Esophagus squamous epithelium (tissue), 5 donors: ENCODE results near the gene MYD88. TPM values are rescaled to one million over a fixed set of nuclear protein-coding genes. Genes with fewer than 3 reads are reported as not detected.

Experiments used
- DNase-seq: peaks from one replicate; lab custom pipeline; 2025; lab: John Stamatoyannopoulos, UW
- H3K27ac ChIP-seq, 4 donors: fragments of 200-600 bp; sonication (generic); one replicate each; pipeline ENCODE4 v1.5.1; 2016 to 2019; ENCODE audit warnings: mild to moderate bottlenecking in 1 of 4
- H3K27me3 ChIP-seq, 4 donors: fragments of 200-600 bp; sonication (generic); 1 replicate in 3 of 4; 2 replicates in 1 of 4; pipeline versions ENCODE4 v1.5.1 to v1.6.0; 2017 to 2021; ENCODE audit warnings: antibody characterized with exemption in 1 of 4
- H3K36me3 ChIP-seq, 3 donors: fragments of 200-600 bp; sonication (generic); one replicate each; pipeline ENCODE4 v1.5.1; 2016 to 2019
- H3K4me1 ChIP-seq, 3 donors: fragments of 200-600 bp; sonication (generic); one replicate each; pipeline ENCODE4 v1.5.1; 2017 to 2019
- H3K4me3 ChIP-seq, 4 donors: fragments of 200-600 bp; sonication (generic); 1 replicate in 3 of 4; 2 replicates in 1 of 4; pipeline ENCODE4 v1.5.1; 2016 to 2019; ENCODE audit warnings: mild to moderate bottlenecking in 2 of 4, moderate library complexity in 1 of 4
- H3K9me3 ChIP-seq, 3 donors: fragments of 200-600 bp; sonication (generic); one replicate each; pipeline ENCODE4 v1.5.1; 2016 to 2019
- POLR2A ChIP-seq, 4 donors: fragments of 450-650 bp; IDR thresholded peaks; one replicate each; pipeline ENCODE4 v1.6.1; 2017; ENCODE audit warnings: antibody characterized with exemption in 4 of 4, mild to moderate bottlenecking in 4 of 4, moderate library complexity in 3 of 4
- WGBS, 2 donors: methylation state at CpG; one replicate each; pipeline ENCODE4 v1.1.5; 2018; 5-methylcytosine and 5-hydroxymethylcytosine counted together
- intact Hi-C: fragments of 100-400 bp; cut with DNase I; formaldehyde crosslinking; loops from one replicate; pipeline ENCODE4 v1.15.0; 2022
- total RNA-seq, 4 donors: library from RNA; depleted of rRNA; stranded (reverse); fragments of >200 nt; gene quantifications; one replicate each; pipeline ENCODE4 v1.1.0, GENCODE V29; 2016
- TF ChIP-seq, protein P1 (sequence below), 6 experiments: fragments of 450-650 bp in 4 of 6; fragments of 200-600 bp in 2 of 6; sonication (generic) in 2 of 6; IDR thresholded peaks; one replicate each; pipeline ENCODE4 v1.5.1; 2016 to 2019; ENCODE audit warnings: antibody characterized with exemption in 6 of 6, mild to moderate bottlenecking in 4 of 6, moderate library complexity in 4 of 6
- donor health status: DM: yes; HTN: yes; CAD: no.

The MYD88 gene
- total RNA-seq, 4 donors from 2014 or later: 42.5 to 77.1 (median 60.2) TPM

DNA sequence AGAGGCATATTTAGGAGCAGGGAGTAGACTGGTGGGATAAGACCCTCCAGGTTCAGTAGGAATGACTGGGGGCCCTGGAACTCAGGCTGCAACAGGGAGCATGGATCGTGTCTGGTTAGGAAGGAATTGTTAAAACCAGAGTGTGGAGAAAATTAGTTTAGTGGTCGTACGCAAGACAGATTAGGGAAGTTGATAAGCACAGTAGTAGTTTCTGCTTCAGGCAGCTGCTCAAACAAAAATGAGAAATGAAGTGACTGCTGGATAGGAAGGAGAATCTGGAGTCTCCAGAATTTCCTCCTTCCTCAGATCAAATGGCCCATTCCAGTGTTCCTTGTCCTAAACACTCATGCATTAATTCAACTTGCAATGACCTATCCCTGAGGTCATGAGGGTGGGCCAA lies 11.2 kb downstream of the MYD88 start:
- no peak overlapping the region for H3K4me3 ChIP-seq
- DNase-seq: no peak
- WGBS, 2 donors: 58 to 77% methylated on average over 3 of the region's 3 CpGs
- intact Hi-C loops: no loop called here
- peaks cover 0 to 3% (median 0%) of the 10 kb centered on the region in 3 donors for H3K9me3 ChIP-seq
- no peak for TF ChIP-seq POLR2A (IDR thresholded peaks at IDR 0.05)
- TF ChIP-seq, protein P1, sequence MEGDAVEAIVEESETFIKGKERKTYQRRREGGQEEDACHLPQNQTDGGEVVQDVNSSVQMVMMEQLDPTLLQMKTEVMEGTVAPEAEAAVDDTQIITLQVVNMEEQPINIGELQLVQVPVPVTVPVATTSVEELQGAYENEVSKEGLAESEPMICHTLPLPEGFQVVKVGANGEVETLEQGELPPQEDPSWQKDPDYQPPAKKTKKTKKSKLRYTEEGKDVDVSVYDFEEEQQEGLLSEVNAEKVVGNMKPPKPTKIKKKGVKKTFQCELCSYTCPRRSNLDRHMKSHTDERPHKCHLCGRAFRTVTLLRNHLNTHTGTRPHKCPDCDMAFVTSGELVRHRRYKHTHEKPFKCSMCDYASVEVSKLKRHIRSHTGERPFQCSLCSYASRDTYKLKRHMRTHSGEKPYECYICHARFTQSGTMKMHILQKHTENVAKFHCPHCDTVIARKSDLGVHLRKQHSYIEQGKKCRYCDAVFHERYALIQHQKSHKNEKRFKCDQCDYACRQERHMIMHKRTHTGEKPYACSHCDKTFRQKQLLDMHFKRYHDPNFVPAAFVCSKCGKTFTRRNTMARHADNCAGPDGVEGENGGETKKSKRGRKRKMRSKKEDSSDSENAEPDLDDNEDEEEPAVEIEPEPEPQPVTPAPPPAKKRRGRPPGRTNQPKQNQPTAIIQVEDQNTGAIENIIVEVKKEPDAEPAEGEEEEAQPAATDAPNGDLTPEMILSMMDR (IDR thresholded peaks at IDR 0.05): no peak
- peaks cover 4 to 53% (median 4%) of the 10 kb centered on the region in 3 donors for H3K4me1 ChIP-seq
- H3K36me3 ChIP-seq: no peaks in the 10 kb centered on the region
- peak overlapping the region in 2 of 4 donors; percentile 25 to 31 for H3K27ac ChIP-seq
- no peaks in the 10 kb centered on the region for H3K27me3 ChIP-seq

DNA sequence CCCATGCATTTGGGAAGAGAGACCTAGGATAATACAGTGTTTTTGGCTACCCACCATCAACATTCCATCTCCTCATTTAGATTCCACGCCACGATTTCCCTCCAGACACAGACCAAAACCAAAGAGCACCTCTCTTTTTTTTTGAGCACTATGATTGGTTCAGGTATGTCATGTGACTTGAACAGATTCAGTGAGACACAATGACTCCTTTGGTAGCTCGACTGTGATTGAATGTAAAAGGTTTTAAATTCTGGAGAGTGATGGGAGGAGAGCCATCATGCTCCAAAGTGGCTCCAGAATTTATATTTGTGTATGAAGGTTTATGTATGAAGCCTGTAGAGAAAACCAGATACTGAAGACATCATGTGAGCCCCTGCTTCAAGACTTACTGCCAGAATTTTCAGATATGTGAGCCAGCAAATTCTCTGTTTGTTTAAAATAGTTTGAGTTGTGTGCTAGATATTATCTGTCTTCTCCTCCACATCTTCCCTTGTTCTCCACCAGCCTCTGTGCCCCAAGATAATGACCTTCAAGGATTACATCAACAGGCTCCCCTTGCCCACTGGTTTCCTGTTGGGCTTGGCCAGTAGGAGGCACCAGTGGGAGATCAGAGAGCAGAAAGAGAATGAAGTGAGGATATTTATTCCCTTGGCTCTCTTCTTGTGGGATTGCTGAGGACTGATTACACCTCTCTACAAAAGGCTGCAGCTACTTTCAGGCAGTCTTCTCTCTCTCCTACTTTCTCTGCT lies 12.5 kb downstream of the MYD88 start:
- intact Hi-C loops: no loop called here
- H3K9me3 ChIP-seq: peaks cover 0 to 2% (median 0%) of the 10 kb centered on the region in 3 donors
- H3K36me3 ChIP-seq: no peaks in the 10 kb centered on the region
- peak overlapping the region; percentile 53 to 89 (median 76) for H3K27ac ChIP-seq
- TF ChIP-seq, protein P1 (IDR thresholded peaks at IDR 0.05): peak in 1 of 6 experiments; percentile 37
- no peak for TF ChIP-seq POLR2A (IDR thresholded peaks at IDR 0.05)
- peaks cover 4 to 61% (median 4%) of the 10 kb centered on the region in 3 donors for H3K4me1 ChIP-seq
- H3K27me3 ChIP-seq: no peaks in the 10 kb centered on the region
- DNase-seq: no peak
- H3K4me3 ChIP-seq: no peak overlapping the region
- WGBS, 2 donors: 83% methylated on average over 3 of the region's 3 CpGs

DNA sequence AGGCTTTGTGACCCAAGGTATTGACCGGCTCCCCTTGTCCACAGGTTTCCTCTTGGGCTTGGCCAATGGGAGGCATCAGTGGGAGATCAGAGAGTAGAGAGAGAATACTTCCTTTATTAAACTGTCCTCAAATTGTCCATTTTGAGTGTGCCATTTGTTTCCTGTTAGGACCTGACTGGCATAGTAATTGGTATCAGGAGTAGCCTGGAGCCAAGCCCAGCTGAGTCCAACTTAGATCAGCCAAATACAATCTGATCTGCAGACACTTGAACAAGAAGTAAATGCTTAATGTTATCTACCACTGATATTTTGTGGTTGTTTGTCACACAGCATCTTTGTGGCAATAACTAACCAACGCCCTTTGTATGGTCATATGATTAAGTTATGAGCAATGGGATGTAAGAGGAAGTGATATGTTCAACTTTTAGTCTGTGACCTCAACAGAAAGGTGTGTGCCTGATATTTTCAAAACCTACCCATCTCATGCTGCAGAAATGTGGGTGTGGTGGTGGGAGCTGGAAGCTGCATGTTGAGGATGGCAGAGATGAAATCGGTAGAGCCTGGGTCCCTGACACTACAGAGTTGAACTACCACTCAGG lies 13.3 kb downstream of the MYD88 start:
- Histone ChIP-seq H3K27ac (peak overlapping the region; percentile 53 to 89 (median 76)), H3K9me3 (no peaks in the 10 kb centered on the region), H3K4me1 (peaks cover 4 to 61% (median 4%) of the 10 kb centered on the region in 3 donors), H3K36me3 (no peaks in the 10 kb centered on the region), H3K4me3 (no peak overlapping the region), H3K27me3 (no peaks in the 10 kb centered on the region)
- 46 to 71% methylated on average over 3 of the region's 3 CpGs for WGBS, 2 donors
- TF ChIP-seq POLR2A (IDR thresholded peaks at IDR 0.05): no peak
- TF ChIP-seq, protein P1 (IDR thresholded peaks at IDR 0.05): no peak
- no peak for DNase-seq
- intact Hi-C loops: no loop called here

DNA sequence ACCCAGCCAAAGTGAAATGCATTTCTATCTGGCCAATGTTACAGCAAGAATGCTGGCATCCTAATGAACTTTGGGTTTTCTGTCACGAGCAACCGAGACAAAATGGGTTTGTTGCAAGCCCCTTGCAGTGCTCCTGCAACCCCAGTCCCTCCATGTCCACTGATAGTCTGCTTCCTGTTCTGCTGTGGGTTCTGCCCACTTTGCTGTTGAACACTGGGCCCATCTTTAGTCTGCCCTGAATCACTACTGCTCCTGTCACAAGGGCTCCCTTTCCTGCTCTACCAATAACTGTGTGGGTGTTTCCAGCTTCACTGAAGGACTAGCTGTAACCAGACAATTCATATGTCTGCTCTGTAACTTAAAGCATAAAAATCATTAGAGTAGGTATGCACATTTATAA lies 14.1 kb downstream of the MYD88 start:
- Histone ChIP-seq H3K9me3 (no peaks in the 10 kb centered on the region), H3K36me3 (no peaks in the 10 kb centered on the region), H3K4me1 (peaks cover 4 to 61% (median 4%) of the 10 kb centered on the region in 3 donors), H3K27ac (peak overlapping the region; percentile 40 to 89 (median 82)), H3K27me3 (no peaks in the 10 kb centered on the region), H3K4me3 (no peak overlapping the region)
- DNase-seq: no peak
- intact Hi-C loops: no loop called here
- TF ChIP-seq, protein P1 (IDR thresholded peaks at IDR 0.05): no peak
- no peak for TF ChIP-seq POLR2A (IDR thresholded peaks at IDR 0.05)
- WGBS, 2 donors: 92 to 100% methylated on average over 2 of the region's 2 CpGs

DNA sequence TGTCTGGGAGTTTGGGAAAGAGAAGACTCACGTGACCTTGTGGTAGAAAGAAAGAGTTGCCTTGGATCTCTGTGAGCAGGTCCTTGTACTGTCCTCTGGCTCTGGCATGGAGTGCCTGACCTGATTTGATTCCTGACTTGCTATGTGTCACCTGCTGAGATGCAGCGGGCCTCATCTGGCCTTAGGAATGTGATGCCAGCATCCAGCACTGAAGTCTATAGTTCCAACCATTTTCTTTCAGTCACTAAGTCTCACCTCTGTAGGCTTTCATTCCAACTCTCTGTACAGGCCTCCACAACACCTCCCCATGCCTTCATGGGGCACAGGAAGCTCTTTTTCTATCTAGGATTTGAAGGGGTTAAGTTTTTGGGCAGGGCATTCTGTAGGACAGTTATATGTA lies 14.8 kb downstream of the MYD88 start:
- H3K9me3 ChIP-seq: no peaks in the 10 kb centered on the region
- peaks cover 4 to 58% (median 4%) of the 10 kb centered on the region in 3 donors for H3K4me1 ChIP-seq
- no peak overlapping the region for H3K4me3 ChIP-seq
- H3K27ac ChIP-seq: peak overlapping the region in 3 of 4 donors; percentile 80 to 89 (median 83)
- intact Hi-C loops: no loop called here
- H3K36me3 ChIP-seq: no peaks in the 10 kb centered on the region
- H3K27me3 ChIP-seq: no peaks in the 10 kb centered on the region
- no peak for TF ChIP-seq POLR2A (IDR thresholded peaks at IDR 0.05)
- TF ChIP-seq, protein P1 (IDR thresholded peaks at IDR 0.05): no peak
- WGBS, 2 donors: 81 to 90% methylated on average over 2 of the region's 2 CpGs
- no peak for DNase-seq
